ENCODE measurements around the gene KCNH5. TPM values are rescaled to one million over a fixed set of nuclear protein-coding genes. Genes with fewer than 3 reads are reported as not detected.

Gene KCNH5, protein sequence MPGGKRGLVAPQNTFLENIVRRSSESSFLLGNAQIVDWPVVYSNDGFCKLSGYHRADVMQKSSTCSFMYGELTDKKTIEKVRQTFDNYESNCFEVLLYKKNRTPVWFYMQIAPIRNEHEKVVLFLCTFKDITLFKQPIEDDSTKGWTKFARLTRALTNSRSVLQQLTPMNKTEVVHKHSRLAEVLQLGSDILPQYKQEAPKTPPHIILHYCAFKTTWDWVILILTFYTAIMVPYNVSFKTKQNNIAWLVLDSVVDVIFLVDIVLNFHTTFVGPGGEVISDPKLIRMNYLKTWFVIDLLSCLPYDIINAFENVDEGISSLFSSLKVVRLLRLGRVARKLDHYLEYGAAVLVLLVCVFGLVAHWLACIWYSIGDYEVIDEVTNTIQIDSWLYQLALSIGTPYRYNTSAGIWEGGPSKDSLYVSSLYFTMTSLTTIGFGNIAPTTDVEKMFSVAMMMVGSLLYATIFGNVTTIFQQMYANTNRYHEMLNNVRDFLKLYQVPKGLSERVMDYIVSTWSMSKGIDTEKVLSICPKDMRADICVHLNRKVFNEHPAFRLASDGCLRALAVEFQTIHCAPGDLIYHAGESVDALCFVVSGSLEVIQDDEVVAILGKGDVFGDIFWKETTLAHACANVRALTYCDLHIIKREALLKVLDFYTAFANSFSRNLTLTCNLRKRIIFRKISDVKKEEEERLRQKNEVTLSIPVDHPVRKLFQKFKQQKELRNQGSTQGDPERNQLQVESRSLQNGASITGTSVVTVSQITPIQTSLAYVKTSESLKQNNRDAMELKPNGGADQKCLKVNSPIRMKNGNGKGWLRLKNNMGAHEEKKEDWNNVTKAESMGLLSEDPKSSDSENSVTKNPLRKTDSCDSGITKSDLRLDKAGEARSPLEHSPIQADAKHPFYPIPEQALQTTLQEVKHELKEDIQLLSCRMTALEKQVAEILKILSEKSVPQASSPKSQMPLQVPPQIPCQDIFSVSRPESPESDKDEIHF
- not detected for total RNA-seq
- not detected for total RNA-seq (2013)

DNA sequence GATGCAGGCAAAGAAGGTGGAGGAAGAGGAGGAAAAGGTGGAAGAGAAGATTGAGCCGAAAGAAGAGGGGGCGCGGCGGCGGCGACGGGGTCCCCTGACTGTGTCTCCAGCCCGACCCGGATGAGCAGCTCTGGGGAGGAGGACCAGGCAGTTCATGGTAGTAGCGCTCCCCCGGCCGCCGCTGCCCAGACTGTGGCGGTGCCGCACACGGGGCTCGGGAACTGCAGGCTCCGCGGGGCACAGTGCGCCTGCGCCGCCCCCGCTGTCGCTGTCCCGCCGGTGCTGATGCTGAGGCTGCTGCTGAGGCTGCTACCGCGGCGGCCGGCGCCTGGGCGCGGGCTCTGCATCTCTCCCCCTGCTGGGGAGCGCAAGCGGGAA lies at the start of gene KCNH5:
Gene KCNH5, minus strand, starts transcription at position 225 of the 378 bp plus-strand sequence. CDS start 272 bp downstream, outside the sequence.
- ATAC-seq (no peak), DNase-seq (no peak)
- peaks cover 22 to 23% of the 10 kb centered on the region in 2 donors for H3K27me3 Mint-ChIP-seq (ENCODE audit: low read depth in 2 of 2)
- H3K27ac Mint-ChIP-seq = no peak within 1 kb of the TSS
- TF ChIP-seq, protein P1, sequence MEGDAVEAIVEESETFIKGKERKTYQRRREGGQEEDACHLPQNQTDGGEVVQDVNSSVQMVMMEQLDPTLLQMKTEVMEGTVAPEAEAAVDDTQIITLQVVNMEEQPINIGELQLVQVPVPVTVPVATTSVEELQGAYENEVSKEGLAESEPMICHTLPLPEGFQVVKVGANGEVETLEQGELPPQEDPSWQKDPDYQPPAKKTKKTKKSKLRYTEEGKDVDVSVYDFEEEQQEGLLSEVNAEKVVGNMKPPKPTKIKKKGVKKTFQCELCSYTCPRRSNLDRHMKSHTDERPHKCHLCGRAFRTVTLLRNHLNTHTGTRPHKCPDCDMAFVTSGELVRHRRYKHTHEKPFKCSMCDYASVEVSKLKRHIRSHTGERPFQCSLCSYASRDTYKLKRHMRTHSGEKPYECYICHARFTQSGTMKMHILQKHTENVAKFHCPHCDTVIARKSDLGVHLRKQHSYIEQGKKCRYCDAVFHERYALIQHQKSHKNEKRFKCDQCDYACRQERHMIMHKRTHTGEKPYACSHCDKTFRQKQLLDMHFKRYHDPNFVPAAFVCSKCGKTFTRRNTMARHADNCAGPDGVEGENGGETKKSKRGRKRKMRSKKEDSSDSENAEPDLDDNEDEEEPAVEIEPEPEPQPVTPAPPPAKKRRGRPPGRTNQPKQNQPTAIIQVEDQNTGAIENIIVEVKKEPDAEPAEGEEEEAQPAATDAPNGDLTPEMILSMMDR (IDR thresholded peaks at IDR 0.05) = no peak
- H3K4me1 ChIP-seq (ENCODE audit: control insufficient read depth, insufficient read depth, low read length) = no peaks in the 10 kb centered on the region
- intact Hi-C loops (cut with micrococcal nuclease) = no loop called here
- H3K27me3 ChIP-seq (ENCODE audit: control insufficient read depth, insufficient read depth, low read length) = peaks cover 16% of the 10 kb centered on the region
- no peak within 1 kb of the TSS for H3K27ac ChIP-seq (ENCODE audit: low read length)
- no peak within 1 kb of the TSS for H3K4me3 ChIP-seq (ENCODE audit: low read length)
- H3K36me3 ChIP-seq (ENCODE audit: control insufficient read depth, insufficient read depth, low read length) = no peaks in the 10 kb centered on the region
- peaks cover 0 to 2% of the 10 kb centered on the region in 2 donors for H3K9me3 Mint-ChIP-seq
- no peaks in the 10 kb centered on the region for H3K36me3 Mint-ChIP-seq
- 3% methylated on average over 35 of the region's 35 CpGs for WGBS (ENCODE audit: insufficient coverage)
- H3K4me1 Mint-ChIP-seq = no peaks in the 10 kb centered on the region
- no peak within 1 kb of the TSS for H3K4me3 Mint-ChIP-seq
- H3K9me3 ChIP-seq (ENCODE audit: control insufficient read depth, insufficient read depth, low read length) = no peaks in the 10 kb centered on the region

DNA sequence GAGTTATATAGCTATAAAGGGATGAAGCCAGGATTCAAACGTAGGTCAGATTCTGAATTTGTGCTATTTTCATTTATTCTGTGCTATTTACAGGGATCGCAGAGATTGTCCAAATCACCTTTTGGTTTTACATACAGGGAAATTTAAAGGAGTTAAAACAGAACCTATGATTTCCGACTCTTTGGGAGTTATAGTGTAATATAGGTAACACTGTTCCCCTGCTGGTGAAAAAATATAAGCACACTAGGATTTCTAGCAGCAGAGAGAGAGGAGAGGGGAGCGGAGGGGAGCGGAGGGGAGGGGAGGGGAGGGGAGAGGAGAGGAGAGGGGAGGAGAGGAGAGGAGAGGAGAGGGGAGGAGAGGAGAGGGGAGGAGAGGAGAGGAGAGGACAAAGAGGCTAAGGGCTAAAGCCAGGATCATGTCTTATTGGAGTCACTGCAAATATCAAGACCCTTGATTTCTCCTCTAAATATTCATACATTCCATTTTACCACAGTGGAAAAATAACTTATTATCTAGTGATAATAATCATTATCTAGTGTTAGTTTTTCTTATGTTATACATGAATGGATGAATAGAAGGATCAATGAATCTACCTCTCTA lies 46.2 kb upstream of the KCNH5 start:
- Mint-ChIP-seq H3K4me1 (no peaks in the 10 kb centered on the region), H3K4me3 (no peak overlapping the region), H3K9me3 (no peaks in the 10 kb centered on the region), H3K36me3 (peaks cover 1% of the 10 kb centered on the region), H3K27me3 (ENCODE audit: low read depth in 2 of 2) (peaks cover 0 to 2% of the 10 kb centered on the region in 2 donors), H3K27ac (no peak overlapping the region)
- Histone ChIP-seq H3K9me3 (ENCODE audit: control insufficient read depth, insufficient read depth, low read length) (no peaks in the 10 kb centered on the region), H3K36me3 (ENCODE audit: control insufficient read depth, insufficient read depth, low read length) (no peaks in the 10 kb centered on the region), H3K4me3 (ENCODE audit: low read length) (no peak overlapping the region), H3K27me3 (ENCODE audit: control insufficient read depth, insufficient read depth, low read length) (no peaks in the 10 kb centered on the region), H3K4me1 (ENCODE audit: control insufficient read depth, insufficient read depth, low read length) (no peaks in the 10 kb centered on the region), H3K27ac (ENCODE audit: low read length) (no peak overlapping the region)
- no peak for ATAC-seq
- WGBS (ENCODE audit: insufficient coverage) = 83% methylated on average over 3 of the region's 5 CpGs
- no peak for DNase-seq
- intact Hi-C loops (cut with micrococcal nuclease) = no loop called here
- TF ChIP-seq, protein P1 (IDR thresholded peaks at IDR 0.05) = no peak

DNA sequence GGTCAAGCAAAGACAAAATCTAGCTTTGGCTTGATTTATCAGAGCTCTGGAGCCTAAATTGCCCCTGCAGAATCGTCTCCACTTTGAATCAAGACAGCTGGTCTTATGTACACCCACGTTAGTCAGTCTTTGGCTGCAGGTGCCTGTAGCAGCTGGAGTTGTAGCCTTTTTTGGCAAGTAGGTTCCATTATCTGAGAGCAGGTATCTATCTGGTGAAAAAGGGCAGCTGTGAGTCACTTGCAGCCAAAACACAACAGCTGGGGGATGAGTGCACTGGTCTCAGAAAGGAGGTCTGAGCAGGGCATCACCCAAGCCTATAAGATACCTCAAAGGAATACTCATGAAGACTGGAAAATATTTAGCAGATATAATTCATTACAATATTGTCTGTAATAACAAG lies 43.6 kb upstream of the KCNH5 start:
- WGBS (ENCODE audit: insufficient coverage) = 62% methylated on average over 2 of the region's 2 CpGs
- Histone ChIP-seq H3K36me3 (ENCODE audit: control insufficient read depth, insufficient read depth, low read length) (no peaks in the 10 kb centered on the region), H3K27ac (ENCODE audit: low read length) (no peak overlapping the region), H3K9me3 (ENCODE audit: control insufficient read depth, insufficient read depth, low read length) (no peaks in the 10 kb centered on the region), H3K27me3 (ENCODE audit: control insufficient read depth, insufficient read depth, low read length) (no peaks in the 10 kb centered on the region), H3K4me1 (ENCODE audit: control insufficient read depth, insufficient read depth, low read length) (no peaks in the 10 kb centered on the region), H3K4me3 (ENCODE audit: low read length) (no peak overlapping the region)
- no peak overlapping the region for H3K4me3 Mint-ChIP-seq
- H3K36me3 Mint-ChIP-seq = no peaks in the 10 kb centered on the region
- DNase-seq (no peak), ATAC-seq (no peak)
- no peaks in the 10 kb centered on the region for H3K4me1 Mint-ChIP-seq
- intact Hi-C loops (cut with micrococcal nuclease) = no loop called here
- H3K27ac Mint-ChIP-seq = no peak overlapping the region
- H3K9me3 Mint-ChIP-seq = peaks cover 3% of the 10 kb centered on the region in 2 donors
- TF ChIP-seq, protein P1 (IDR thresholded peaks at IDR 0.05) = no peak
- H3K27me3 Mint-ChIP-seq (ENCODE audit: low read depth in 2 of 2) = no peaks in the 10 kb centered on the region
